ENCODE data around the gene FMNL2.

Gene FMNL2

DNA sequence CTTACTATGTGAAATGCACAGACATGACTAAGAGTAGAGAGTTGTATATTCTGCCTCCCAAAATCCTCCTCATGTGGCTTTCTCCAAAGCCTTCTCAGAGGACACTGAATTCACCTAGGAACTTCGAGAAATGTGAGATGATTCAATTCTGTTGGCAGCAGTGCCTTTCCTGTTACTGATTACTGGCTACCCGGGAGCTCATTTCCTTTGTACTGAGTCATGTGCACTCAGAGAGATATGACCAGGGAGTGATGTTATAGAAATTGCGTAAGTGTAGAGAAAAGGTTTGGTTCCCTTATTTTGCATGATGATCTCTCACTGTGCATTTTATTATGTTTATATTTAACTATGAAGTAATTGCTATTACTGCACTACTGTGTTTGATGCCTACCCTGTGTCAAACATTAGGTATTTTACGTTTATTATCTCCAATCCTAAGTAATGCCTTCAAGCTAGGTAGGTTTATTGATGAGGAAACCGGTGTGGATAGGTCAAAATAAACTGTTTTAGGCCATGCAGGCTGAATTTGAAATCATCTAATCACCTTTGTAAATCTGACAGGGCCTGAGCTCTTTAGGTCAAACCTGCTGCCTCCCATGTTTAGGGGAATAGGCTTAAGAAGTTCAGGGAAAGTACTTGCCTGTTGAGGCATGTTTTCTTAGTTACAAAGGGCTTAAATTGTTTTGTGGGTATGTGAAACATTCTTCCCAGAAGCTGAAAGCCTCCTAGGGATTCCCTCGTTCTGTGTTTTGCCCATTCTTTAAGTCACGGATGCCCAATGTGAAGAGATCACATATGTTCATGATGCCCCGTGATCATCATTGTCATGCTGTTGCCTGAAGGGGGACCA, 86.8 kb downstream of the FMNL2 start:
- Histone ChIP-seq H3K9me3 (no peaks in the 10 kb centered on the region), H3K4me1 (ENCODE audit: control insufficient read depth in 1 of 2, insufficient read depth in 1 of 2, low read depth in 1 of 2, low read length in 1 of 2) (peaks cover 20 to 31% of the 10 kb centered on the region in 2 experiments), H3K4me3 (ENCODE audit: low read depth in 1 of 2, low read length in 1 of 2) (peak overlapping the region; percentile 4 to 12), H3K27me3 (no peaks in the 10 kb centered on the region), H3K27ac (peak overlapping the region; percentile 76), H3K36me3 (no peaks in the 10 kb centered on the region)
- TF ChIP-seq, protein P1, sequence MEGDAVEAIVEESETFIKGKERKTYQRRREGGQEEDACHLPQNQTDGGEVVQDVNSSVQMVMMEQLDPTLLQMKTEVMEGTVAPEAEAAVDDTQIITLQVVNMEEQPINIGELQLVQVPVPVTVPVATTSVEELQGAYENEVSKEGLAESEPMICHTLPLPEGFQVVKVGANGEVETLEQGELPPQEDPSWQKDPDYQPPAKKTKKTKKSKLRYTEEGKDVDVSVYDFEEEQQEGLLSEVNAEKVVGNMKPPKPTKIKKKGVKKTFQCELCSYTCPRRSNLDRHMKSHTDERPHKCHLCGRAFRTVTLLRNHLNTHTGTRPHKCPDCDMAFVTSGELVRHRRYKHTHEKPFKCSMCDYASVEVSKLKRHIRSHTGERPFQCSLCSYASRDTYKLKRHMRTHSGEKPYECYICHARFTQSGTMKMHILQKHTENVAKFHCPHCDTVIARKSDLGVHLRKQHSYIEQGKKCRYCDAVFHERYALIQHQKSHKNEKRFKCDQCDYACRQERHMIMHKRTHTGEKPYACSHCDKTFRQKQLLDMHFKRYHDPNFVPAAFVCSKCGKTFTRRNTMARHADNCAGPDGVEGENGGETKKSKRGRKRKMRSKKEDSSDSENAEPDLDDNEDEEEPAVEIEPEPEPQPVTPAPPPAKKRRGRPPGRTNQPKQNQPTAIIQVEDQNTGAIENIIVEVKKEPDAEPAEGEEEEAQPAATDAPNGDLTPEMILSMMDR (IDR thresholded peaks at IDR 0.05): no peak

DNA sequence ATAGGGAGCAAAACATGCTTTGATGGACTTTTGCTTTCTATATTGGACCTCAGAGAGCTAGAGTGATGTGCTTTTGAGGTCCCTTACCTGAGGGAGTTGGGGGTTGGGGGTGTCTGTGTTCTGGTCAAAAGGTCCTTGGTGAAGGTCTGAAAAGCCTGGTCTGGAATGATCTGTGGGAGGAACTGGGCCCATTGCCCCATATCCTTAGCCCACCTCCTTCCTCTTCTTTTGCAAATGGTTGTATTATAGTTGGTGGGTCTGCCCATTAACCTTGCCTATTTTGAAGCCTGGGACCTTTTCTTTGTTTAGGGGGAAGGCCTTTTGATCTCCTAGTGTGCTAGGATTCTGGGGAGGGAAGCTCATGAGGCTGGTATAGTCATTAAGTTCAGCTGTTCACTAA, 88.7 kb downstream of the FMNL2 start:
- Histone ChIP-seq H3K9me3 (no peaks in the 10 kb centered on the region), H3K36me3 (no peaks in the 10 kb centered on the region), H3K27ac (no peak overlapping the region), H3K27me3 (no peaks in the 10 kb centered on the region), H3K4me3 (ENCODE audit: low read depth in 1 of 2, low read length in 1 of 2) (no peak overlapping the region), H3K4me1 (ENCODE audit: control insufficient read depth in 1 of 2, insufficient read depth in 1 of 2, low read depth in 1 of 2, low read length in 1 of 2) (peaks cover 20 to 31% of the 10 kb centered on the region in 2 experiments)
- TF ChIP-seq, protein P1 (IDR thresholded peaks at IDR 0.05): no peak

DNA sequence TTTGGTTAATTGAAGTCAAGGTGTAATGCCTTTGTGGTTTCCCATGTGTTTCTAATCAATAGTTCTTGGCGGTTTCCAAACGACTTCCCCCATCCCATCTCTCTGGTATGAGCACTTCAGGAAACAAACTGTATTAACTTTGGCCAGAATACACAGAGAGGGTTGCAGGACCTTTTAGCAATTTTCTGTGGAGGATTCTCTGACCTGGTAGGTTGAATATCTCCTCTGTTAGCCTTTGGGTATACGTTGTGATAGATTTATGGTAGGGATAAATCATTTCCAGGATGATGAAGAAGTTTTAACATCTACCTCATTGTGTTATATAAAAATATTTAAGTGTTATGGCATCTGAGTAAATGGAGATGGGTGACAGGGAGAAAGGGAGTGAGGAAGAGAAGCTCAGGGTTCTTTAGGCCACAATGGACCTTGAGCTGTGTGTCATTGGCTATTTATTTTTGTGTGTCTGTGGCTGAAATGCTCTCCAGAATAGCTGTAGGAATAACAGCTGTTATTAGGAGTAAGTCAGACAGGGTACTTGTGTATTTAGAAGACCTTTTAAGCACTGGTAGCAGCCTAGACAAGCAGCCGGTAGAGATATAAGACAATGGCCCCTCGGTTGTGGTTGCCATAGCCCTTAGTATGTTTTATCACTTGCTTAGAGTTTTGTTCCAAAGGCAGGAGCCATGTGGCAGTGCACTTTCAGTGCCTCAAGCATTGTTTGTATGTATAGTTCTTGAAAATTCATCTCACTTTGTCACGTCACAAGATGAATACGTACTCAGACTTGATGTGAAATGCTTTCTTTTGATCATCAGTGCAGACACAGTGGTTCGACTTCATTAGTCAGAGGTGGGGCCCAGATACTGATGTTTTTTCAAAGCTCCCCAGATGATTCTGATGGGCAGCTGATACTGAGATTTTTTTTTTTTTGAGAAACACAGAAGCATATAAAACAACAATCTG, 91.1 kb downstream of the FMNL2 start:
- Histone ChIP-seq H3K9me3 (no peaks in the 10 kb centered on the region), H3K27me3 (no peaks in the 10 kb centered on the region), H3K27ac (no peak overlapping the region), H3K4me3 (ENCODE audit: low read depth in 1 of 2, low read length in 1 of 2) (no peak overlapping the region), H3K4me1 (ENCODE audit: control insufficient read depth in 1 of 2, insufficient read depth in 1 of 2, low read depth in 1 of 2, low read length in 1 of 2) (peaks cover 13 to 24% of the 10 kb centered on the region in 2 experiments), H3K36me3 (no peaks in the 10 kb centered on the region)
- TF ChIP-seq, protein P1 (IDR thresholded peaks at IDR 0.05): no peak

DNA sequence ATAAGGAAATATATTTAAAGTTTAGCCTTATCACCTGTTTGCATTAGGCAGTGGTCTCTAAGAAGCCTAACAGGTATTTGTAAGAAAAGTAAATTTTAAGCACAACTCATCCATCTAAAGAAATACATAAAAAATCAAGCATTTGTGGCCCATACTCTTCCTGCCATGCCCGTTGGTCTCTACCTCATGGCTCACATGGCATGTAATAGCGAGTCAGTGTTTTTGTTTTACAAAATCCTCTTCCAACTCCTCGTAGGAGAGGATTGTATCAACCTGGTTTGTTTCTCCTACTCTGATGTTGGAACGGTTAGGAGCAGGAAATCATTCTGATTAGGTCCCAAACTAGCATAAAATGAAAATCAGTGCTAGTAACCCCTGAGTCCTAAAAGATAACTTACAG, 91.8 kb downstream of the FMNL2 start:
- Histone ChIP-seq H3K4me3 (ENCODE audit: low read depth in 1 of 2, low read length in 1 of 2) (no peak overlapping the region), H3K36me3 (no peaks in the 10 kb centered on the region), H3K4me1 (ENCODE audit: control insufficient read depth in 1 of 2, insufficient read depth in 1 of 2, low read depth in 1 of 2, low read length in 1 of 2) (peaks cover 5 to 19% of the 10 kb centered on the region in 2 experiments)

DNA sequence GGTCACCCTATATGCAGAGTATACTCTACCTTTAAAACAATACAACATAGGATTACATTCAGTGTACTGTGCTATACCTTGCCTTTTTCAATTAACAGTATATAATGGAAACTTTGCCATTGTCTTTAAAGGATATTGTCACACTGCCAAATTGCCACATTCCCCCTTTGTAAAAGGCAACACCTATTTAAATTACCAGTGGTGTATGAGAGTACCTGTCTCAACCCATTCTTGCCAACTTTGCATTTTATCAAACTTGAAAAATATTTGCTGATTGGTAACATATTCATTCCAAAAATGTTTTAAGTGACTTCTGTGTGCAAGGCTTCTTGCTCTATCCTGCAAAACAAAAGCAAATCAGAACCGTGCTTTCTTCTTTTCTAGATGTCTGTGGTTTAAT, 92.9 kb downstream of the FMNL2 start:
- Histone ChIP-seq H3K36me3 (no peaks in the 10 kb centered on the region), H3K4me3 (ENCODE audit: low read depth in 1 of 2, low read length in 1 of 2) (no peak overlapping the region), H3K4me1 (ENCODE audit: control insufficient read depth in 1 of 2, insufficient read depth in 1 of 2, low read depth in 1 of 2, low read length in 1 of 2) (peaks cover 8 to 17% of the 10 kb centered on the region in 2 experiments), H3K27ac (no peak overlapping the region), H3K9me3 (no peaks in the 10 kb centered on the region), H3K27me3 (no peaks in the 10 kb centered on the region)
- TF ChIP-seq, protein P1 (IDR thresholded peaks at IDR 0.05): no peak

More for the DNA sequence above, 91.8 kb downstream of the FMNL2 start:
- TF ChIP-seq, protein P1 (IDR thresholded peaks at IDR 0.05): no peak
- Histone ChIP-seq H3K9me3 (no peaks in the 10 kb centered on the region), H3K27me3 (no peaks in the 10 kb centered on the region), H3K27ac (no peak overlapping the region)

Data from neutrophil (primary cell).